ENCODE results near the gene KIAA1328.

KIAA1328 gene

GRCh38 chr18:37259711-37260110 is 430.8 kb downstream of the KIAA1328 start:
- DNase-seq (ENCODE audit: low read depth), result no peak
- TF ChIP-seq CTCF (conservative IDR thresholded peaks at IDR 0.05; ENCODE audit: low read length), result no peak
- H3K4me3 ChIP-seq (ENCODE audit: low read length), result no peak overlapping the region

- no peak for TF ChIP-seq CTCF (conservative IDR thresholded peaks at IDR 0.05; ENCODE audit: low read length)
- DNase-seq (ENCODE audit: low read depth), result no peak
- no peak overlapping the region for H3K4me3 ChIP-seq (ENCODE audit: low read length)
Measured at GRCh38 chr18:37260367-37261093, 431.6 kb downstream of the KIAA1328 start.

GRCh38 chr18:37261246-37261840 is 432.4 kb downstream of the KIAA1328 start:
- H3K4me3 ChIP-seq (ENCODE audit: low read length), result no peak overlapping the region
- TF ChIP-seq CTCF (conservative IDR thresholded peaks at IDR 0.05; ENCODE audit: low read length), result no peak
- DNase-seq (ENCODE audit: low read depth), result no peak

GRCh38 chr18:37261988-37262387 is 433.1 kb downstream of the KIAA1328 start:
- no peak for TF ChIP-seq CTCF (conservative IDR thresholded peaks at IDR 0.05; ENCODE audit: low read length)
- H3K4me3 ChIP-seq (ENCODE audit: low read length), result no peak overlapping the region
- no peak for DNase-seq (ENCODE audit: low read depth)

GRCh38 chr18:37264956-37265355 is 436.0 kb downstream of the KIAA1328 start:
- no peak overlapping the region for H3K4me3 ChIP-seq (ENCODE audit: low read length)
- TF ChIP-seq CTCF (conservative IDR thresholded peaks at IDR 0.05; ENCODE audit: low read length), result no peak
- no peak for DNase-seq (ENCODE audit: low read depth)

GRCh38 chr18:37265382-37265781 is 436.5 kb downstream of the KIAA1328 start:
- TF ChIP-seq CTCF (conservative IDR thresholded peaks at IDR 0.05; ENCODE audit: low read length), result no peak
- DNase-seq (ENCODE audit: low read depth), result no peak
- H3K4me3 ChIP-seq (ENCODE audit: low read length), result no peak overlapping the region

GRCh38 chr18:37266290-37266689 is 437.4 kb downstream of the KIAA1328 start:
- H3K4me3 ChIP-seq (ENCODE audit: low read length), result no peak overlapping the region
- no peak for DNase-seq (ENCODE audit: low read depth)
- no peak; the same call in 1 of the 2 replicates for TF ChIP-seq CTCF (conservative IDR thresholded peaks at IDR 0.05; ENCODE audit: low read length)

Data from AG10803 (cell line).